Astrocyte of the spinal cord (primary cell): ENCODE data around the gene TLX1.

Source experiments
- DNase-seq: peaks from one replicate; pipeline ENCODE4 v3.0.0; 2011; ENCODE audit warnings: low read depth, low spot score
- H3K4me3 ChIP-seq: 2 replicates; pipeline ENCODE4 v1.5.1; 2011; ENCODE audit warnings: low read depth, mild to moderate bottlenecking, low read length, moderate library complexity
- in situ Hi-C: cut with HindIII; loops from 2 replicates; pipeline ENCODE4 v1.10.0; 2017; ENCODE audit warnings: low sequenced_read_pairs
- TF ChIP-seq, protein P1 (sequence below): IDR thresholded peaks from 2 replicates; pipeline ENCODE4 v1.5.1; 2012; ENCODE audit warnings: low read depth, mild to moderate bottlenecking, low read length, inconsistent platforms

TLX1 gene

DNA sequence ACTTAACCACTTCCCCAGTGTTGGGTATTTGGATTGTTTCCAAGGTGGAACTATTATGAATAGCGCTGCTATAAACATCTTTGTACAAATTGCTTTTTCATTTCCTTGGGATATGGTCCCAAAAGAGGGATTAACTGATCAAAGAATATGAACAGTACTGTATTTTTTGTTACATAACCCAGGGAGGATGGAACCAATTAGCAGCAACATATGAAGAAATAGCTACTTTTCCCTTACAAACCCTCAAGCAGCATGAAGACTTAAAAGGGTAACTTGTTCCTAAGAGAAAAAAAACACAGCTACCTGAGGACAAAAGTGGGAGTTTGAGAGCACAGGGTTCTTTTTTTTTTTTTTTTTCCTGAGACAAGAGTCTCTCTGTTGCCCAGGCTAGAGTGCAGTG is 13.1 kb upstream of the TLX1 start:
- DNase-seq, result no peak
- no peak overlapping the region for H3K4me3 ChIP-seq
- TF ChIP-seq, protein P1, sequence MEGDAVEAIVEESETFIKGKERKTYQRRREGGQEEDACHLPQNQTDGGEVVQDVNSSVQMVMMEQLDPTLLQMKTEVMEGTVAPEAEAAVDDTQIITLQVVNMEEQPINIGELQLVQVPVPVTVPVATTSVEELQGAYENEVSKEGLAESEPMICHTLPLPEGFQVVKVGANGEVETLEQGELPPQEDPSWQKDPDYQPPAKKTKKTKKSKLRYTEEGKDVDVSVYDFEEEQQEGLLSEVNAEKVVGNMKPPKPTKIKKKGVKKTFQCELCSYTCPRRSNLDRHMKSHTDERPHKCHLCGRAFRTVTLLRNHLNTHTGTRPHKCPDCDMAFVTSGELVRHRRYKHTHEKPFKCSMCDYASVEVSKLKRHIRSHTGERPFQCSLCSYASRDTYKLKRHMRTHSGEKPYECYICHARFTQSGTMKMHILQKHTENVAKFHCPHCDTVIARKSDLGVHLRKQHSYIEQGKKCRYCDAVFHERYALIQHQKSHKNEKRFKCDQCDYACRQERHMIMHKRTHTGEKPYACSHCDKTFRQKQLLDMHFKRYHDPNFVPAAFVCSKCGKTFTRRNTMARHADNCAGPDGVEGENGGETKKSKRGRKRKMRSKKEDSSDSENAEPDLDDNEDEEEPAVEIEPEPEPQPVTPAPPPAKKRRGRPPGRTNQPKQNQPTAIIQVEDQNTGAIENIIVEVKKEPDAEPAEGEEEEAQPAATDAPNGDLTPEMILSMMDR, result no peak
- in situ Hi-C loops, result no loop called here

DNA sequence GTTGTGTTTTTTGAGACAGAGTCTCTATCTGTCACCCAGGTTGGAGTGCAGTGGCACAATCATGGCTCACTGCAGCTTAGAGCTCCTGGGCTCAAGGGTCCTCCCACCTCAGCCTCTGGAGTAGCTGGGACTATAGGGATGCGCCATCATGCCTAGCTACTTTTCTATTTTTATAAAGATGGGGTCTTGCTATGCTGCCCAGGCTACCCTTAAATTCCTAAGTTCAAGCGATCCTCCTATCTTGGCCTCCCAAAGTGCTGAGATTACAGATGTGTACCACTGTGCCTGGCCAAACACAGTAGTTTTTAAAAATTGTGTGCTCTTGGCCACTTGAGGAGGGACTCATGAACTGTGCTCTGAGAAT is 10.6 kb upstream of the TLX1 start:
- DNase-seq, result no peak
- in situ Hi-C loops, result no loop called here
- peak overlapping the region; percentile 34 for H3K4me3 ChIP-seq
- TF ChIP-seq, protein P1, result no peak

DNA sequence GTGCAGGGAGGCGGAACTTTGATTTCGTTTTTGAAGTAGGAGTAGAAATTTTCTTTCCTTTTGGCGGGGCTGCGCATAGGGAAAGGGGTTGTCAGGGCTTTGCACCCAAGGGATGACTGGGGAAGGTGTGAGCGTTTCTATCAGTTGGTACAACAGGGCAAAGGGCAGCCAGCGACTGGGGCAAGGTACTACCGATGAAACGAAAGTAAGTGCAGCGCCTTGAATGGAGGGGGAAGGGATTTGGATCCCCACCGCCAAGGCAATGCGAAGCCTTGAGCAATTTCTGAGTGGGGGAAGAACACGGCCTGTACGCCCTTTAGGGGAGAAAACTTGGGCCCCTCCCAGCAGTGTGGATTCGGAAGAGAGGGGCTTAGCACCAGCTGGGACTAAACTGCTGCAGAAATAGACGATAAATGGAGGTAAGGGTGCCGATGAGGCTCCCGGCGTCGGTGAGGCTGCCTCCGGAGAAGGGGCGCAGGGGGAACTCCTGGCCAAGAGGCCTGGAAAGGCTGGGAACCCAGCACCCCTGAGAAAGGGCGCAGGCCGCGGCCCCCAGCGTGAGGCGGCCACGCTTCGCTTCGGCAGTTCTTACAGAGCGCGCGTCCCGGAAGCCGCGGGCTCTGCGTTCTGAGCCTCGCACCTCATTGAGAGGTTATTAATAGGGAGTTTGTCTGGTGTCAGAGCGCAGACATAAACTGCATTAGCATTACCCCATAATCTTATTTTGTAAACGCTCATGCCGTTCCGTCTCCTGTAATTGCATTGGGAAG is 10.0 kb upstream of the TLX1 start:
- peak overlapping the region; percentile 34 for H3K4me3 ChIP-seq
- no peak for DNase-seq
- TF ChIP-seq, protein P1, result no peak
- in situ Hi-C loops, result no loop called here

DNA sequence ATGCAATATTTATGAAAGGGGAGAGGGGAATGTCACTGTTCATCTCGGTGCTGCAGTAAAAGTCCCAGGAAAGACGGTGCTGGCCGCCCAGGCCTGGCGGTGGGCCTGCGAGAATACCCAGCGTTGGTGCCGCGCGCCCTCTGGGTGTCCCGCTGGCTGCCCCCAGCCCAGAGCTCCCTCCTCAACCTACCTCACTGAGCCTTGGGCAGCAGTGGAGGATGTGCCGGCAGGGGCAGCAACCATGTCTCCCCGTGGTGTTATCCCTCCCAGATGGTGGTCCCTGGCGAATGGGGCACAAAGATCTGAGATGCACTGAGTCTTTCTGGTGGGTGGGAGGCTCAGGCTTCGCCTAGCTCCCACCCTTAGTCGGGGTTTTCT is 9.5 kb upstream of the TLX1 start:
- TF ChIP-seq, protein P1, result no peak
- H3K4me3 ChIP-seq, result no peak overlapping the region
- in situ Hi-C loops, result no loop called here
- DNase-seq, result no peak

DNA sequence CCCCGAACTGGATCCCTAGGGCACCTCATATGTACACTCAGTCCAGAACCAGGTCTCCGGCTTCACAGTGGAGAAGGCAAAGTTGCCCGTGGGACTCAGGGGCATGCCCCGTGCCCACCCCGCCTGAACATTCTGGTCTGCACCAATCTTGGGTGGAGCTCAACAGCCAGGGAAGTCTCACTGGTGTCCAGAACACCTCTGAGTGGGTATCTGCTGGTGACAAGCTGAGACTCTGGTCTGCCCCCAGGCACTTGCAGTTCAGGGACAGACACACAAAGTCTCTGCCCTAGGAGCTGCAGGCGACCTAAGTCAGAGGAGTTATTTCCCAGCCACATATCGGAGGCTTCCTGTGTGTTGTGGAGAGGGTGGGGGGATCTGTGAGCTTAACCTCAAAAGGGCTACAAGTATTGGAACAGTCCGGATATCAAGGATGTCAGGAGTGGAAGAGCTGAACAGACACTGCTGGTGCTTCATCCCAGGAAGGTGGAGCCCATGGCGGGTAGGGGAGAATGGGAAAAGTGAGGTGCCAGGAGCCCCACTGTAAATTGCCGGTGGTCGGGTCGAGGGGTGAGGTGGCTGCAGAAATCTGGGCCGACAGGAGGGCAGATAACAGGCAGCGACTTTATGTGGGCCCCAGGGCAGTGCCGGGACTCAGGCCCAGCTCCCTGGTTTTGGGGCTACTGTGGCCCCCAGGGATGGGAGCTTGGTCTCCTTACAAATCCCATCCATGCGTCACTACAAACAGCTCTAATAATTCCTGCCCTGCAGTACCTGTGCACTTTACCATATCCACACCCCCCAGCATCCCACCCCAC is 8.6 kb upstream of the TLX1 start:
- H3K4me3 ChIP-seq, result no peak overlapping the region
- in situ Hi-C loops, result no loop called here
- TF ChIP-seq, protein P1, result no peak
- DNase-seq, result no peak

DNA sequence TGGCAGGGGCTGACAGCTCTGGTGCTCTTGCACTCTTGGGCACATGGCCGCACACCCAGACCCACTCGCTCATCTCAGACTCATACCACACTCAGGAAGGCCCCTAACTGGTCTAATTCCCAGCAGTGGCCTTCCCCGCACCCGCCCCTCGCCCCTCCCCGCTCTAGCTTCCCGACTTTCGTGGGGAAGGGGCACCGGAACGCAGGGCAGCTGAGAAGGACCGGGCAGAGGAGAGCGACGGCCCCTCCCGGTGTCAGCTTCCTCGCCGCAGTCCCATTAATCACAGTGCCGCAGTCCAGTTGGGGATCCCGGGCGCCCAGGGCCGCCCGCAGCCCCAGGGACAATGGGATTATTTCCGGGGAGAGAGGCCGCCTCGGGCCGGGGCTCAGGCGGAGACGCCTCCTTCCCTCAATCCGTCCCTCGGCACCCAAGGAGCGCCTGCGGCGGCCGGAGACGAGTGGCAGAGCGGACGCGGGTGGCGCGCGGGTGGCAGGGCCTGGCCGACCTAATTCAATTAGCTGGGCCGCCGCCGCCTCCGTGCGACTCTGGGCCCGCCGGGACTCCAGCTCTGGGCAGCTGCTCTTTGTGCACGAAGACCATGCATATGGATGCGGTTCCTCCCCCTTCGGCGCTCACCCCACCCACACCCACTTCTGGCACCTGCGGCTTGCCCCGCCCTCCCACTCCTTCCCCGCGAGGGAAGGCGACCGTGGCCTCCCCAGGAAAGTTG is 7.8 kb upstream of the TLX1 start:
- in situ Hi-C loops, result no loop called here
- no peak overlapping the region for H3K4me3 ChIP-seq
- TF ChIP-seq, protein P1, result no peak
- no peak for DNase-seq
